T-helper 2 cell (primary cell): Measurements from ENCODE around the gene LYZL1.
"Not testable (repeated sequence)": the region's sequence is repeated elsewhere in the genome, so short reads cannot be mapped to it uniquely, and the experiment has no call there.

Source experiments
- DNase-seq, 5 experiments: peaks; one replicate each; pipeline versions ENCODE4 v3.0.0 to v3.0.0-alpha.2; 2012 to 2022
- total RNA-seq, 2 donors: gene quantifications; one replicate each; lab custom pipeline; 2026; lab: John Stamatoyannopoulos, UW

LYZL1 gene
- total RNA-seq: 0 reads per million in 2 donors

DNA sequence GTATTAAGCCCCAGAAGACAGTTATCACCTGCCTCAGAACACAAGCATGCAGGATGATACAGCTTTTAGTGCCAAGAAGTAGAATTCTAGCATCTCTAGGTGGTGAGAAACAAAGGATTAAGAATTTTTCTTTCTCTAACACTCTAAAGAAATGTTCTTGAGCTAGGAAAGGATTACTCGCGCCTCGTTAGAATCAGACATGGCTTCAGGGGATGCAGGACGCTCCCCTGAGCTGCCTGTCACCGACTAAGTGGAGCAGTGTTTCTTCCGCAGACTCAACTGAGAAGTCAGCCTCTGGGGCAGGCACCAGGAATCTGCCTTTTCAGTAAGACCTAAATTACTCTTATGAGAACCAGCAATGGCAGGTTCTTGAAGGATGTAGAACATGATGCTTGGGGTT is at the start of gene LYZL1:
LYZL1 (plus strand) TSS at position 165 of the 400 bp plus-strand sequence. CDS start 2,798 bp downstream, outside the sequence.
- DNase-seq: not testable (repeated sequence)

DNA sequence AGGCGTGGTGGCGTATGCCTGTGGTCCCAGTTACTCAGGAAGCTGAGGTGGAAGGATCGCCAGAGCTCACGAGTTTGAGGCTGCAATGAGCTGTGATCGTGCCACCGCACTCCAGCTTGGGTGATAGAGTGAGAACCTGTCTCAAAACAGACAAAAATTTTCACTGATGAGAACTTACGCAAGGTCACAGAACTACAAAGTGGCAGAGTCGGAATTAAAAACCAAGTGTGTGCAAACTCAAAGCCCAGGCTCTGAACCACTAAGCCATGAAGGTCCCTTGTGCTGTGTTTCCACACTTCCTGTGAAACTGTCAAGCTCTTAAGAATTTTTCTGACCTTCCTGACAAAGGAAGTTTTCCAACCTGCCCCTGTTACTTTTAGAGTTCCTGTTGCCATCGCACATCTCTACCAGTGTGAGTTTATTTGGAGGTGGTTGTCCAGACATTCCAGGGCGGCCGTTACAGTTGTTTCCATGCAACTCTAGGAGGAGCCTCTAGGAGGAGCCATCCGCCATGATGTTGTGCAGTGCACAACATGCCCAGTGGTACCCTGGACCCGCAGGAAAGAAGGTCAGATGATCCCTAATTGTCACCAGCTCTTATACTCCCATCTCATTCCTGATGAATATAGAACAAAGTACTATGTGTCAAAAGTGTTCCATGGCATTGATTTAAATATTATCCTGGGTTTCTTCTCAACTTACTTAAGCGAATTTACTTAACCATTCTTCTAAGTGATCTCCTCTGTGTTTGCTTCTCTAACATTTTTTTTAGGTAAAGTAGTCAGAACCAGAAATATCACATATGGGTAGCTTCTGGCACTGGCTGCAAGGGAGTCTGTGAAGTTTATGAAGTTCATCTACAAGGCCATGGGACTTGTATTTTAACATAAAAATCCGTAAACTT is 49.0 kb upstream of the LYZL1 start:
- DNase-seq: no peak

DNA sequence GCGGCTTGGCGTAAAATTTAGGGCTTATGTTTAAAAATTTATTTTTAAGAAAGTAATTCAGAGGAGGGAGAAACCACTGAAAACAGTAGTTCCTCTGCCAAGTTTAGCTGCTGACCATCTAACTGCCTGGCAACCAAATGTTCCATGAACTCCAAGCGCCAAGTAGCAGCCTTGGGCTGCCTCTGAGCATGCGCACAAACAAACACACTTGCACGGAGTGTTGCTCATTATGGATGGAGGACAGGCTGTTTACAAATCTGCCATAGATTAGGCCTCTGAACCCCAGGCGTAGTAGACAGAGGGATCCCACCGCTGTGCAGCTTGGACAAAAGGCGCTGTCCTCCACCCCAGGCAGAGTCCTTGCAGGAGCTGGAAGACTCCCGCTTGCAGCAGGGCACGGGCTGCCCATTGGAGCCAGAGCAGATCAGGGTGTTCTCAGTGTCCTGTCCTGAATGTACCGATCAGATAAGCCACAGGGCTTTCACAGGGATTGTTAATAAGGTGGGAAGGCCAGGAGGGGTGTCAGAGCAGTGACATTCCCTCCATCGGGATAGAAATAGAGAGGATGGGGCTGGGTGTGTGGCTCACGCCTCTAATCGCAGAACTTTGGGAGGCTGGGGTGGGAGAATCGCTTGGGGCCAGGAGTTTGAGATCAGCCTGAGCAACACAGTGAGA is 47.7 kb upstream of the LYZL1 start:
- no peak for DNase-seq

DNA sequence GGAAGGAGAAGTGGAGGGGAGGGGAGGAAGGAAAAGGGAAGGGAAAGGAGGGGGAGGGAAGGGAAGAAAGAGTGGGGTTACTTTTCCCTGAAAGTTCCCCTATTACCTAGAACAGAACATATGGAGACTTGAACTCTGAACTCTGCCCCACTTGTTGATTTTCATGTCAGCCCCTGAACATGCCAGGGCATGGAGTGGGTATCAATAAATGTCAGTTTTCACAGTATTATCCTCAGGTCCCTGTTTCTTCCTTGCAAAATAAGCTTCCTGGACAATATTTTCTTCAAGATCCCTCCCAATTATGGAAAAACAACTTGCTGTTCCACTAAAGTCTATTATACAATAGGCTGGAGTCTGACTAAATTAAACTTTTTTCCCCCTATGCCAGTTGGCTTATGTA is 46.9 kb upstream of the LYZL1 start:
- DNase-seq: no peak

DNA sequence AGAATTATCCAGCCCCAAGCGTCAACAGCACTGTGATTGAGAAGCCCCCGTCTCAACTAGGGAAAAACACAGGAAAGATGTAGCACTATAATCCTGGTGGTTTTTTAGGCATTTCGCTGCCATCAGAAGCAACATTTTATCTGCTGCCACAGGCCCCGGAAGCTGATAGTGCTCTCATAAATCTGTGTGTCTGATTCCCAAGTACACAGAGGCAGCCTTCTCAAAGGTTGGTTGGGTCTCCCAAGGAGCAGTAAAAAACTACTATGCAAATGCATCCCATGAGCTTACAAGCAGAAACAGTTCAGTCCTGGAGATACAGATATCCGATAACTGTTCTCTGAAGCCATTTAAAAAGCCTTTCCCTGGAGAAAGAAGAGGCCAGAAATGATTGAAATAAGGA is 45.8 kb upstream of the LYZL1 start:
- DNase-seq: no peak

DNA sequence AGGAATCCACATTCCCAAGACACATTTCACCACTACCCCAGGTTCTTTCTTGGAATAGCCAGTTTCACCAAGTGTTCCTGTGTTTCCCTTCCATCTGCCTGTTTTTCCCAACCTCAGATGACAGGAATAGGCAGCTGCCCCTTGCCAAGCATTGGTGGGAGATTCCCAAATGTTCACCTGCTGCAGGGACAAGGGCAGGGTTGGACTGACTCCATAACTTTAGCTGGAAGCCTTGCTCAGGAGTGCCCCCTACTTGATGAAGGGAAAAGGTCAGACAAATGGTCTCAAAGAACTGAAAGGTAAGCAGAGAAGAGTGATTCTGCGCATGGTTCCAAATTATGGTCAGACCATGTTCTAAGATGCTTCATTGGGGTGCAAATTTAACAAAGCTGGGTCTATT is 45.1 kb upstream of the LYZL1 start:
- DNase-seq: no peak

DNA sequence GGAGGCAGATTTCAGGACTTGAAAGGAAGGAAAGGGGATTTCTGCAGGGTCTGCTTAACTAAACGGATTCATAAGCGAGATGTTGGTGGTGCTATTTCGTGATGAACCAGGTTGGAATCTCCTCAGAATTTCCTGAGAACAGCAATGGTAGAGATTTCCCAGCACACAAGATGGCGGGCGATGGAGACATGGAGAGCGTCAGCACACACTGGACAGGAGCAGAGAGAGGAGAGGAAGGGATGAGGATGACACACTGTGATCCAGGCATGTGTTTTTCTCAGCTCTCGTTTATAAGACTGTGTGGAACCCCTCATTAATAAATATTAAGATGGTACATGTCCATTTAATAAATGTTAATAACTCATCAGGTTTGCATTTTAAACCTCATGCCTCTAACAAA is 43.9 kb upstream of the LYZL1 start:
- DNase-seq: no peak

DNA sequence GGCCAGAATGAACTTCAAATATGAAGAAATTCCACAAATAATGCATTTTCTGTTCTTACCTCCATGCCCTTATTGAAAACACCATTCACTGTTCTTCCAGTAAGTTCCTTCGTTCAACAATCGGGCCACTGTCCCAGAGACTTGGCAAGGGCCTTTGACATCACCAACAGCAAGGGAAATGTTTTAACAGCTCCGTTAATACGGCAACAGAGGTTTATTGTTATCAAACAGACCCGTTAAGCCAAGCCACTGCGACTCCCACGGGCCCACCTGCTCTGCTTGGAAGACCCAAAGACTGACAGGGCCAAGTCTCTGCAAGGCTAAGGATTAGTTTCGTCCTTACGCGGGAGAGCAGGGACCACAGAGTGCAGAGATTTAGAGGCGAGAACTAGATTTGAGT is 43.4 kb upstream of the LYZL1 start:
- no peak for DNase-seq

DNA sequence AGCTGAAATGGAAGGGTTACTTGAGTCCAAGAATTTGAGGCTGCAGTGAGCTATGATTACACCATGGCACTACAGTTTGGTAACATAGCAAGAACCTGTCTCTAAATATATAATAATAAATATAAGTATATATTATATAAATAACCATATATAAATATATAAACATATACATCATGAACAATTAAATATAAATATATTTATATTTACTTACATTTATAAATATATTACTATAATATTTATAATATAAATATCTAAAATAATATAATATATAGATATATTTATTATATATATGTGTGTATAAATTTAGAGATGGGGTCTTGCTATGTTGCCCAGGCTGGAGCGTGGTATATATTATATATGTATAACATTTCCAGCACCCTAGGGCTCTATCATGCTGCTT is 42.4 kb upstream of the LYZL1 start:
- no peak for DNase-seq

DNA sequence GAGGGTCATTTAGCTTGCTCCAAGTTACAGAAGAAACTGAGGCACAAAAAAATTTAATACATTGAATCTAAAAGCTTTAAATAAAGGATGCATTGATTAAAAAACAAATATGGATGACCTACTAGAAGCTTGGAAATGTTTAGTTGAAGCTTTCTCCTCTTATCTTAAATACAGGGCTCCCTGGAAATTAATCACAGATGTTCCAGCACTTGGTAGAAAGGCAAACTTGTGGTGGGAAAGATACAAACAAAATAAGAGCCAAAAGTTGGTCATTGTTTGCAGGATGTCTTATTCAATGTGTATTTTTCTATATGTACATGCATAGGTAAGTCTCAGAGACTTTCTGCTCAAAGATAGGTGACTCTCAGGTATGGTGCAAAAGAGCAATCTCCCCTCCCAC is 40.7 kb upstream of the LYZL1 start:
- DNase-seq: no peak

DNA sequence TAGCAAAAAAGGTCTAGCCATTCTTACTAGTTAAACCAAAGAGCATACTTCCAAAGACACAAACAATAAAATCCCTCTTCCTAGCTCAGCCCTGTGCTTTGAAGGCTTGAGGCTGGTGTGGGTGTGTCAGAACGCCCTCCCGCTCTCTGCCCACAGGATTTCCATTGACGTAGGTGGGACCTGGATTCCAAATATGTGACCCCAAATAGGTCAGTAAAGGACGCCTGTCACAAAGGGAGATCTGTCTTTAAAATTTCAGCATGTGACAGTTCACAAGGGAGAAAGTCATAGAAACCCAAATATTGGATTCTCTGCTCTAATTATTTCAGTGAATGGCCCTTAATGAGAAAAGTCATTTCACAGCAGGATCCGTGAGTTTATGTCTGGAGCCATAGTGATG is 39.9 kb upstream of the LYZL1 start:
- no peak for DNase-seq

DNA sequence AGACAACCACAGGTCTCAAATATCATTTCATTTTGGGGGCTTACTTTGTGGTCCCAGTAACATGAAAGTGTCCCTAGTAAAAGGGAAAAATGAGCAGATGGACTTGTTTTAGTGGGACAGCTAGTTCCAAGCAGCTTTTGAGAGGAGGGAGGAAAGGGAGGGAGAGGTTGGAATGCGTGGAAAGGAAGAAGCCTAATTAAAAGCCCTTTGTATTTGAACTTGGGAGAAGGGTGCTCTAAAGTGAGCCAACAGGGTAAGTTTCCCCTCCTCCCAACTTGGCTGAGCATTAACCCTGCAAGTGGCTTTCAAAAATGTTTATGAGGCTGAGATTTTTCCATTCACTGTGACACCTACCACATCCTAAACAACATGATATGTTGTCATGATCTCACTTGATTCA is 38.8 kb upstream of the LYZL1 start:
- DNase-seq: no peak

DNA sequence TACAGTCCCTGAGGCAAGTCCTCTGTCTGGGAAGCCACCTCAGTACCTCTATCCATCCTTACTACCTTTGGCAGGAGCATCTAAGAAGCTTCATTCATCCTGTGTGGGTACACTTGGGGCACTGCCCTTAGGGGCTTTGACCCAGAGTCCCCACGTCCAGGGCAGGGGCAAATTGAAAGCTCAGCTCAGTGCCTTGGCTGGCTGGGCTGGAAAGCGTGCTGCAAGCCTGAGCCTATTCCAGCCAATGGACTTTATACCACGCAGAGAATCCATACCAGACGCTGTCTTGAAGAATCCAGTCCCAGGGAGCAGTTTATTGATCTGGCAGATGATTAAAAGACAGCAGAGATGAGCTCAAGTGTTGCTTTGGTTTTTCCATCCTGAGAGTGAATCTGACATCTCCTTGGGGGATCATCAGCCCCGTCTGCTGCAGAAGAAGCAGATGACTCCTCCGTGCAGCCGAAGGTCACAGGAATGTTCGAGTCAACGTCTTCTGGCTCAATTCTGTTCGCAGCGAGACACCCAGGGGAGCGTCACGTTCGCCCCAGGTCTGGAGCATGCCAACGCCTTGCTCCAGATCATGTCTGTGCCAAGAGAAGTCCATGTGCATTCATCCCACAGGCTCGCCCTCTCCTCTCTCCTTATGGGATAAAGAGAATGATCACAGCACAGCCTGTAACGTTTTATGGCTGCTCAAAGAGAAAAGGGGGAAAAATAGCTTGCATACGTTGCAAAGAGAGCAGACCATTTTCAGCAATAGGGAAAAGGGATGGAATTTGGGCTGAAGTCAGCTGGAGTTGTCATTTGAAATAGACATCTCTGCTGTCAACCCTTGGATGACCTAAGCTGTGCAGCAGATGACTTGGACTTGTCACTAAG is 35.8 kb upstream of the LYZL1 start:
- DNase-seq: no peak

DNA sequence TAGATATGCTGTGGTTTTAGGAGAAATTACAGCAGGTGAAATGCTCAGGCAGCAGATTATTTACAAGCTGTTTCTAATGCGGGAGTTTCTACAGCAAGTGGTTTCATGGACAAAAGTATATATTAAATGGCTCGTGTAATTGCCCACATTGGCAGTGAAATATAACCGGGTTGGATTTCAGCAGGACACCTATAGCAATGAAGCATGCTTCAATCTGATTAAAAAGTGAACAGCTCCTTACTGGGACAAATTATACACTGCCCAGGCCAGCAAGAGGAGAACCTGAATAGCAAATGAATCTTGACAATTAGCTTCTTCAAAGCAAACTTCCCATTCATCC is 35.2 kb upstream of the LYZL1 start:
- DNase-seq: no peak

DNA sequence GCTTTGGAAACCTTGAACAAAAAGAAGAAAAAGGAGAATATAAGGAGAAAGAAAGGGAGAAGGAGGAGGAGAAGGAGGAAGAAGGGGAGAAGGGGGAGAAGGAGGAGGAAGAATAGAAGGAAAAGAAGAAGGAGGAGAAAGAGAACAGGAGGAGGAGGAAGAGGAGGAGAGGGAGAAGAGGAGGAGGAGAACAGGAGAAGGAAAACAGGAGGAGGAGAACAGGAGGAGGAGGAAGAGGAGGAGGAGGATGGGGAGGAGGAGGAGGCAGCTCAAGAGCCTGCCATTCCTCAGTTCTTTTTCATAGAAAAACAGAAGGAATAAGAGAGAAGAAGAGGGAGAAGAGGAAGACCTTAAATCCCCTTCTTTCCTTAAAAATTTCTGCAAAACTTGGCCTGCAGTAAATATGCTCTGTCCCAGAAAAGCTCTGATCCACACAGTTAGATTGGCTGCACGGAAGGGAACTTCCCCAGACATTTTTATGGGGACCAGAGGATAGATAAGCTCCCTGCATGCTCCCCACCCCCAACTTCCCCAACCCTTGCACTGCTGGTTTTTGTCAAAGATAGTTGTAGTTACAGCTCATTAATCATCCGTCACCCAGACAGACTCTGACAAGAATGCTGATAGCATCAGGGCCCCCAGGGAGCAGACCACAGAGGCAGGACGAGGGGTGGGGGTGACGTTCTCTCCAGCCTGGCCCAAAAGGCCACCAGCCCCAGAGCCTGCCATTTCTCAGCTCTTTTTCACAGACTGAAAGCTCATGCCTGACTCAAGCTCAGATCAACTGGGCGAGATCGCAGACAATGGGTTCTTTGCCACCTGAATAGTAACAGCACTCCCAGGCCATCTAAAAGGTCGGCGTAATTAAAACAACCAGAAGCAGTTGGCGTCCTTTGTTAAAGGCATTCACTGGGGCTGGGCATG is 34.5 kb upstream of the LYZL1 start:
- peak in 1 of 5 experiments; percentile 4 for DNase-seq

DNA sequence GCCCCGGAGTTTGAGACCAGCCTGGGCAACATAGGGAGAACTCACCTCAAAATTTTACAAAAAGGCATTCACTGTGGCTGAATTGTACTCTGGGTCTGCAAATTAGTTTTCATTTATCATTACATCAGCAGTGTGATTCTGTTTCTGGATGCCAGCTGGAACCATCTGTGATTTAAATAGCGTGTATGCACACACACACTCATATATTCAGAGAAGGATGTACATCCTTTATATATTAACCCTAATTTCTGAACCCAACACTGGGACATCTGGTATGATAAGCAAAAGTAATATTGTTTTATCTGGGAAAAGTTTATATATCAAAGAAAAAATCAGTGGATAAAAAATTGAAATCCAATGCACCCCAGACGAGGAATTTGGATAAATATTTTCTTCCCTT is 33.8 kb upstream of the LYZL1 start:
- no peak for DNase-seq

DNA sequence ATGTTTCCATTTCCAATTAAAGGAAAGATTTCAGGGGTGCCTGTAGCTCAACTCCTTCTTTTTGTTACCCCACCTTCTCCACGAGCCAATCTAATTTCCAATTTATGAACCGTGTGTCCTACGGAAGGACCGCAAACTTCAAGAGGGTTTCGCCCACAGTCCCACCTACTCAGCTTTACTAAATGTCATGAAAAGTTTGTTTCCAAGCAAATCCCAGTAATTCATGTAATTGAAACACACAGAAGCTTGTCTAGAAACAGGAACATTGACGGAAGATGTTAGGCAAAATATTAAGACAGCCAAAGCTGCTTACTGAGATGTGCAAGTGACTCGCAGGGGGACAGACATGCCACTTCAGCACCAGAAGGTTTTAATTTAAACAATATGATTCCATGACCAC is 32.9 kb upstream of the LYZL1 start:
- no peak for DNase-seq

DNA sequence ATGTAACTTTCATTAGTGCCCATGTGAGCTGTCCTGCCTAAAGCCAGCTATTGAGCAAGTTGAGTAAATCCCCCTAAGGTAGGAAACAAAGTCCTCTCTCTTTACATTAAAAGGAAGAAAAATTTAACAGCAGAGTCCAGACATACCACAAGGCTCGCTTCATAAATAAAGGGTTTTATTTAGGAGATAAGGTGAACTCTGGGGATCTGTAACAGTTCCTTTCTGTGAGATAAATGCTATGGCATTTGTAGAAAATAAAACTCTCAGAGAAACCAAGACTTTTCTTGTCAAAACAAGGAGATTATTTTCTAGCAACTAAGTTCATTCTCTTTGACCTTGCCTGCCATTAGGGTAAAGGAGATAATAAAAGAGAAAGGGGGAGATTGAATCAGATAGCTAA is 32.3 kb upstream of the LYZL1 start:
- no peak for DNase-seq

DNA sequence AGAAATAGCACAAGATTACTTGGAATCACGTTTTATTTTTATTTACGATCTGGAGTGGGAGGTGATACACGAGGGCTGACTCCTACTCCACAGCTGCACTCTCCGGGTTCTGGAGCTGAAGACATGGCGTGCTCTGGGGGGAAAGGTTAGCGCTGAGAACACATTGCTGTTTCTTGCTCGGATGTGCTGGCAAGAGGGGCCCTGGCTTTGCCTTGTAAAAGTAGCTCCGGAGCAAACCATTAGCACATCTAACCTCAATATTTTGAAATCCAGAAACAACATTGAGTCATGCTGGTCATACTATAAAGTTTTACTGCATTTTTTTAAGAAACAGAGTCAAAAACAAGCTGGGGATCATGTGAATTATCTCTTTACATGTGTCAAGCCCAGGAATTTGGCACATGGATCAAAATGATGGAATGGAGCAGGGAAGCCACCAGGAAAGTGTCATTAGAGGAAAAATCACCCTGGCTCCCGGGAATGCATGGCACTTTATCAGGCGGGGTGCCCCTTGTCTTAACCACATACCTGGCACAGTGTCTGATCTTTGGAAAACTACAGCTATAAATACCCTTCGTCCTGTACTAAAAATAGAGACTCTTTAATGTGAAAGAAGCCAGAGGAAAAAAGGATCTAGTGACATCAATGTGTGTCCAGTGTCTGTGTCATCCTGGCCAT is 31.6 kb upstream of the LYZL1 start:
- no peak for DNase-seq

DNA sequence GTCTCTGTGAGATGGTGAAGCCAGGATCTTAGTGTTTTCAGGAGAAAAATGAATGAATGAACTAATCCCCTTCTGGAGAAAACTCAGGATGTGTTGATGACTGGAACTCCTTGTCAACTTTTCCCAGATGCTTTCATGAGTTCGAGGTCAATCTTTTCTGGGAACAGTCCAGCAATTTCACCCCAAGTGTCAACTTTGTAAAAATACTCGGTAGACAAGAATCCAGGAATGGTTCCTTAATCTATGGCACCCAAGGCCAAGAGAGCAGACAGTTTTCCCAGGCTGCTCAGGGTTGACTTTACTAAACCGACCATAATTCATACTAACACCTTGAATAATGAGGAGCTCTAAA is 31.1 kb upstream of the LYZL1 start:
- DNase-seq: no peak

DNA sequence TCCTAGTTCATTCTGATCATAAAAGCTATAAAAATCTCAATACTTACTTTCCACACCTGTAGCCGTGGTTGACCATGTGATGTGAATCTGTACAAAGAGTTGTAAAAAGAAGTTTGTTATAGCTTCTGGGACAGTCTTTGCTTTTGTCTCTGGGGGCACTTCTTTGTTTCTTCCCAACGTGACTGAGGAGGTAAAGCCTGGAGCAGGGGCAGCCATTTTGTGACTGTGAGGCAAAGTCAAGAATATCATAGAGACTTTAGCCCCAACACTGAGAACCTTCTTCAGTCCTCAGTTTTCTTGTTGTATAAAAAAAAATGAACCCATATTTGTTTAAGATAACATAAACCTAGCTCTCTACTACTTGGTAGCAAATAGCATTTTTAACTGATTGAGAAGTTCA is 29.4 kb upstream of the LYZL1 start:
- no peak for DNase-seq

DNA sequence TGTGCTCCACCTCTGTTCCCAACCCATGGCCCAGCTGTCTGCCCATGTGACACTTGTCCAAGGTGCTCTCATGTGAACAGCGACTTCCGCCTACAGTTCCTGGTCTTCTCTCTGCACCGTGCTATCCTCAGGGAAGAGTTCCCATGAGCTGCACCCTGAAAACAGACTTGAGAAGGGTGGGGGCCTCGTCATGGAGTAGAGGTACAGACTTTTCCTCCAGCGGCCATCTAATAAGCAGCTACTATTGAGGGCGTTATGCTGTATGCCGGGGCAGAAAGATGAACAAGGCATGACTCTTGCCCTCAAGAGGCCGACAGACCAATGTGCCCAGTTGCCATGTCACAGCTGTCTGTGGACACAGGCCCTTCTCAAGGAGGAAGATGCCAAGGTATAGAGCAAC is 25.4 kb upstream of the LYZL1 start:
- DNase-seq: no peak
